ENCODE measurements around the gene SMOC2. TPM values are rescaled to one million over a fixed set of nuclear protein-coding genes. Genes with fewer than 3 reads are reported as not detected.

The SMOC2 gene
- total RNA-seq, 1 experiment from 2014 or later: 2.1 TPM

DNA sequence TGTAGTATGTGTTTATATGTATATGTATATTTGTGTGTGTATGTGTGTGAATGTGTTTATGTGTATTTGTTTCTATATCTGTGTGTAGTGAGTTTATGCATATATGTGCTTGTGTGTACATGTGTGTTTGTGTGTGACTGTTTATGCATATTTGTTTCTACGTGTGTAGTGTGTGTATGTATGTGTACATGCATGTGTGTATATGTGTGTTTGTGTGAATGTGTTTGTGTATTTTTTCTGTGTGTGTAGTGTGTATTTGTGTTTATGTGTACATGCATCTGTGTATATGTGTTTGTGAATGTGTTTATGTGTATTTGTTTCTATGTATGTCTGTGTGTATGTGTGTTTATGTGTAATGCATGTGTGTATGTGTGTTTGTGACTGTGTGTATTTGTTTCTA, 12.1 kb upstream of the SMOC2 start:
- H3K4me1 Mint-ChIP-seq: peaks cover 5 to 7% of the 10 kb centered on the region in 2 experiments
- Histone ChIP-seq H2BK15ac (ENCODE audit: low read depth, low read length) (no peak overlapping the region), H4K5ac (ENCODE audit: insufficient read length, low read depth, low read length) (no peak overlapping the region), H2BK120ac (ENCODE audit: low read depth, low read length, poor library complexity, severe bottlenecking) (no peak overlapping the region), H2AK5ac (ENCODE audit: insufficient read length, low read length) (no peak overlapping the region), H4K8ac (replicated peaks; ENCODE audit: insufficient read length, low read depth, low read length) (no peak overlapping the region), H2BK5ac (ENCODE audit: insufficient read length, low read length) (no peak overlapping the region), H3K4ac (ENCODE audit: low read depth, low read length) (no peak overlapping the region), H2AFZ (ENCODE audit: low read length) (no peak overlapping the region), H3K4me1 (ENCODE audit: insufficient read depth, low read length) (no peaks in the 10 kb centered on the region), H3K27ac (ENCODE audit: insufficient read length, low read depth, low read length) (no peak overlapping the region), H3T11ph (ENCODE audit: low read length) (no peak overlapping the region), H3K23ac (ENCODE audit: insufficient read length, low read depth, low read length) (no peak overlapping the region), H3K4me2 (ENCODE audit: insufficient read depth, insufficient read length, low read length) (no peak overlapping the region), H3K14ac (ENCODE audit: insufficient read depth, low read length) (no peak overlapping the region), H3K9ac (ENCODE audit: extremely low read depth, insufficient read length, low read length) (no peak overlapping the region), H4K91ac (ENCODE audit: insufficient read length, low read depth, low read length) (no peak overlapping the region), H3K79me2 (ENCODE audit: insufficient read depth, low read length) (no peaks in the 10 kb centered on the region), H3K27me3 (ENCODE audit: insufficient read depth, low read length) (no peaks in the 10 kb centered on the region), H3K79me1 (ENCODE audit: insufficient read depth, low read depth, low read length, poor library complexity, severe bottlenecking) (no peaks in the 10 kb centered on the region), H2BK12ac (ENCODE audit: insufficient read length, low read depth, low read length) (no peak overlapping the region), H3K9me3 (ENCODE audit: control insufficient read depth, low read depth, low read length) (no peaks in the 10 kb centered on the region), H2BK20ac (ENCODE audit: low read depth, low read length, poor library complexity, severe bottlenecking) (no peak overlapping the region), H4K20me1 (ENCODE audit: control insufficient read depth, insufficient read depth, insufficient read length) (no peaks in the 10 kb centered on the region), H3K18ac (ENCODE audit: insufficient read length, low read depth, low read length) (no peak overlapping the region), H3K23me2 (ENCODE audit: insufficient read length, low read depth, low read length, poor library complexity, severe bottlenecking) (no peaks in the 10 kb centered on the region), H3K56ac (ENCODE audit: insufficient read length, low read depth, low read length) (no peak overlapping the region)
- WGBS (ENCODE audit: extremely low coverage, insufficient read length, low lambda C conversion rate): no CpG with 5 or more reads among the region's 1 CpG
- H3K36me3 Mint-ChIP-seq (ENCODE audit: insufficient read depth in 1 of 3, low read depth in 3 of 3): no peaks in the 10 kb centered on the region
- H3K4me3 Mint-ChIP-seq: no peak overlapping the region
- H3K27ac Mint-ChIP-seq: no peak overlapping the region
- no peaks in the 10 kb centered on the region for H3K9me3 Mint-ChIP-seq
- no peak for TF ChIP-seq CTCF (conservative IDR thresholded peaks at IDR 0.05)
- no peak for DNase-seq
- peaks cover 8% of the 10 kb centered on the region for H3K27me3 Mint-ChIP-seq (ENCODE audit: low read depth)
